ENCODE results near the gene C19orf73.

C19orf73 gene

DNA sequence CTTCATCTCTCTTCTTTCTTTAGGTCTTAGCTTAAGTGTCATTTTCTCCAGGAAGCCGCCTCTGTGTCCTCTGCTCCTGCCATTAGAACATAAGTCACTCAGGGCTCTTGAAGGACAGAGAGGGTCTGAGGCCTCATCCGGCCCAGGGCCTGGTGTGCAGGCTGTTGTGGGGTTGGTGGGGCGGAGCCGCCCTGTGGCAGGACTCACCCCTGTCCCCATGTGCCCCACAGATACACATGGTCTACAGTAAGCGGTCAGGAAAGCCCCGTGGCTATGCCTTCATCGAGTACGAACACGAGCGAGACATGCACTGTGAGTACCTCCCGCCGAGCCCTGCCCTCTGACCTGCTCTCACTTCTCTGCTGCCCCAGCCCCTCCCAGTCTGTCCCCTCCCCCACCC lies 17.8 kb downstream of the C19orf73 start:
- no peak for DNase-seq (ENCODE audit: low spot score)

DNA sequence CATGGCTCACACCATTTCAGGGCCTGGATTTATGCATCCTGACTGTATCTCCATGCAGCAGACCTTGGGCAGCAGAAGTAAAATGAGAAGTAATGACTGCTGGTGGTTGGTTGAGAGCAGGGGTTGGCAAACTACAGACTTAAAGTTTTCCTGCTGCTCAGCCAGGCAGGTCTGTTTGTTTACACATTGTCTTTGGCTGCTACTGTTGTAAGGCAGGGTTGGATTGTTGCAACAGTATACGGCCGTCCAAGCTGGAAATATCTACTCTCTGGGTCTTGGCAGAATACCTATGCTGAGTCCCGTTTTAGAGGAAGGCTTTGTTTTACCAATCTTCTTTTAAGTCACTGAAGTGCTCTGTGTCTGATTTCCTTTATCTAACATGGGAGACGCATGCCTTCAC lies 20.1 kb downstream of the C19orf73 start:
- no peak for DNase-seq (ENCODE audit: low spot score)

DNA sequence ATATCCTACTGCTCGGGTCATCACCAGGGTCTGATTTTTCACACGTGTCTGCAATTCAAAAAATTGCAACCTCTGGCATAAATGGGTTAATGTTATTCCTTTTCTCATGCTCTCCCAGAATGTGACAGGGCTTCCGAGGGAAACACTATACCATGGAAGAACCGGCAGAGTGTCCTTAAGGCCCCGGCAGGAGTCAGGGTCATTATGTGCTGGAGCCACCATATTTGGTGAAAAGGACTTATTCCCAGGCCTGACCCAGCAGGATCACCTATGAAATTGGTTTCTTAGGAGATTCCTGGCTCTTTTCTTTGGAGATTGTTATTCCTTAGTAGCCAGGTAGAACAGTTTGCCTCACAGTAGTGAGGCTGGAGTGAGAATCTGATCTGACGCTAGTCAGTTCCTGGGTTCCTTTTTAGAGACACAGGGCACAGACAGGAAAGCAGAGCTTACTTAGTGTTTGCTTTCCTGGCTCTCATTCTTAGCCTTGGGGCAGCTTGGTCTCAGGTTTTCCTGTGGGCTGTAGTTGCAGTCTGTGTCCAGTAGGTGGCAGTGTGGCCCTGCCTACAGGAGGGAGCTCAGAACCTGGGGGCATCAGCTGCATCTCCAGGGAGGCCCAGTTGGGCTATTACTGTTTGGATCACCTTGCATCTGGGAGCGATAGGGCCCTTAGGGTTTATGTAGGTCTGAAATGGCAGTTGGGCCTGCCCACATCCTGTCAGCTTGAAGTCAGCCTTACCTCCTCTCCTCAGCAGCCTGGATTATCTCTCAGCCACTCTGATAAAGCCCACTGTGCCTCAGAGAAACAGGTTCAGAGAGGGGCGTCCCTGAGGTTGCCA lies 21.3 kb downstream of the C19orf73 start:
- peak; percentile 79 for DNase-seq (ENCODE audit: low spot score)

DNA sequence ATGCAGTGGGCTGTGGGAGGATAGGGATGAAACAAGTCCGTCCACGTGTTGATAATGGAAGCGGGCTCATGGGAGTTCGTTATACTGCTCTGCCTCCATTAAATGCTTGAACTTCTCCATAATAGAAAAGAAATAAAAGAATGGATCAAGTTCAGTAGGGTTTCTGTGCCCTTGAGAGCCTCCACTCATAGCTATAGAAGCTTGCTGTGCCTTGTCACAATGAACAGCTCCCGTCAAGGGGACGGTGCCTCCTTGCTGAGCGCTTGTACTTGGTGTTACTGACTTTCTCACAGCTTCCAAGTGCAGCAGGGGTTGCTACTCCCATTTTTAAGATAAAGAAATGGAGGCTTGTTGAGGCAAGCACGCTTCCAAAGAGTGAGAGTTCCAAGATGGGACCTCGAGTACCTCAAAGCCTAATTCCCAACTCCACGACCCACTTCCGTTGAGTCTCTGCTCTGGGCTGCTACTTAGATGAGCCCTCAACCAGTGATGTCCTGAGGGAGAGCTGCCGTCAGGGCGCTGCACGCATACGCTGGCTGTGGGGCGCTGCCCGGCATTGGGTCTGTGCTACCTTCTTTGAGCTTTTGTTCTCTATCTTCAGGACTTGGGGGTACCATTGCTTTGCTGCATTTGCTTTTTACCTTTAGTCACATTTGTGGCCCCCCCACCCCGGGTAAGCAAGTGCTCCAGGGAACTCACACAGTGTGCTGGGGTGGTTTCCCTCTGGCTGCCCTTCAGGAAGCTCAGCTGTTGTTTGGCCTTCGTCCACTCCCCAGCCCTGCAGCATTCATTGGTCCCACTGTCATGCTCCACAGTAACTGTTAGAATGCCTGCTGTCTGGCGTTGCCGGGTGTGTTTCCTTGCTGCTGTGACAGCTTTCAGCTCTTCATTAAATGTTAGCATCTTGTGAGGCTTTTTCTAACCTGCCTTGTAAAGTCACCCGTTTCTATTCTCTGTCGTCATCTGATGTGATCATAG lies 24.1 kb downstream of the C19orf73 start:
- DNase-seq (ENCODE audit: low spot score): no peak

GRCh38 chr19:49092686-49093085 lies 26.3 kb downstream of the C19orf73 start:
- DNase-seq (ENCODE audit: low spot score): no peak

GRCh38 chr19:49091391-49092038 lies 27.4 kb downstream of the C19orf73 start:
- DNase-seq (ENCODE audit: low spot score): no peak

- no peak for DNase-seq (ENCODE audit: low spot score)
These were observed 32.6 kb downstream of the C19orf73 start for GRCh38 chr19:49086296-49086695.

DNA sequence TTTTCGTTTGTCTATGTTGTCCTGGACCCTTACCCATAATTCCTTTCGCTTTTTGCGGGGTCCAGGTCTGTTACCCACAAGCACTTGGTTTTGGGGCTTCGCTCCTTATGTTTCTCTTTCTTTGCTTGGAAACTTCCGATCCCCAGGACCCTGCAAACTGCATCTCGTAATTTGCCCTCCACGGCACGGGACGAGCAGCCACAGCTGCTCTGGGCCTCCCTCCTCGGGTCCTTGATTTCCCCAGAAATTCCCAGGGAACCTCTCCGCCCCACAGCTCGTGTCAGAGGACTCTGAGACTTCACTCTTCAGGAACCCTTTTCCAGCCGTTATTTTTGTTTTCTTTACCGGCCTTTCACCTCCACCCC lies 33.1 kb downstream of the C19orf73 start:
- DNase-seq (ENCODE audit: low spot score): no peak

DNA sequence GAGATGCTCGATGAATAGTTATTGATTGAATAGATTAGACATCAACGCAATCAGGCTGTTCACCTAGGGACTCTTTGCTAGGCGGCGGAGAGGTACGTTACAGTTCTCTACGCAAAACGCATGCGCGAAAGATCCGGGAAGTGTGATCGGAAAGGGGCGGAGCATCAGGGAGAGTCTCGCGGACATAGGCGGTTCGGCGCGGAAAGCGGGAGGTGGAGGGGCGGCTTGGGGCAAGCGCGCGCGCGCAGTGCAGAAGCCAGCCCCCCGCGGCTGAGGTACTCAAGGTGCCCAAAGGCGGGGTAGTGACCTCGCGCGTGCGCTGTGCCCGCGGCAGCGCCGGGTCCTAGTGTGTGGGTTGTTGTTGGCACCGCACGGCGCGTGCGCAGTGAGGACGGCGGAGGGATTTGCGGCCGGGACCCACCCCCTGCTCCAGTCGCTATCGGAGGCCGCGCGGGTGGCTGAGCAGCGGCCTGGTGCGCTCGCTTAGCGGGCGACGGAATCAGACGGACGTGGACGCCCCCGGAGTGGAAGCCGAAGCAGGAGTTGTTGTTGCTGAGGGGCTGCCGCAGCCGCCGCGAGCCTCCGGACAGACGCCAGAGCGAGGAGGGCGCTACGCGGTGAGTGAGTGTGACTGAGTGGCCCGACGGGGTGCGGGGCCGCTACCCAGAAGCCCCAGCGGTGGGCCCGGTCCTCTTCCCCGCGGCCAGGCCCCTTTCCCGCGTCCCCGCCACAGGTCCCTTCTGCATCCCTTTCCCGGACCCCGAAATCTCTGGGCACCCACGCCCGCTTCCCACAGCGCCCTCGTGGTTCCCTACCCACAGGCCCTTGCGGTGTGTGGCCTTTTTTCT lies 33.7 kb downstream of the C19orf73 start, which contains the start of gene SNRNP70:
Gene SNRNP70, plus strand, starts transcription at position 432 of the 848 bp plus-strand sequence. CDS start 964 bp downstream, outside the sequence.
- peak; percentile 100 for DNase-seq (ENCODE audit: low spot score)

GRCh38 chr19:49084206-49085019 lies 34.5 kb downstream of the C19orf73 start:
- no peak for DNase-seq (ENCODE audit: low spot score)

DNA sequence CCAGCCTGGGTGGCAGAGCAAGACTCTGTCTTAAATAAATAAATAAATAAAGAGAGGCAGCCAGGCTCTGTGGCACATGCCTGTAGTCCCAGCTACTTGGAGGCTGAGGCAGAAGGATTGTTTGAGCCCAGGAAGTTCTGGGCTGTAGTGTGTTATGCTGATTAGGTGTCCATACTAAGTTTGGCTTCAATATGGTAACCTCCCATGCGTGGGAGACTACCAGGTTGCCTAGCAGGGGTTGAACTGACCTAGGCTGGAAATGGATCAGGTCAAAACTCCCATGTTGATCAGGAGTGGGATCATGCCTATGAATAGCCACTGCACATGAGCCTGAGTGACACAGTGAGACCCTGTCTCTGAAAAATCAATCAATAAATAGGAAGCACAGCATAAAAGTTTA lies 37.7 kb downstream of the C19orf73 start:
- no peak for DNase-seq (ENCODE audit: low spot score)

- no peak for DNase-seq (ENCODE audit: low spot score)
These were observed 38.6 kb downstream of the C19orf73 start for GRCh38 chr19:49080392-49080791.

- peak; percentile 62 for DNase-seq (ENCODE audit: low spot score)
These were observed 44.1 kb downstream of the C19orf73 start for GRCh38 chr19:49074869-49075268.

DNA sequence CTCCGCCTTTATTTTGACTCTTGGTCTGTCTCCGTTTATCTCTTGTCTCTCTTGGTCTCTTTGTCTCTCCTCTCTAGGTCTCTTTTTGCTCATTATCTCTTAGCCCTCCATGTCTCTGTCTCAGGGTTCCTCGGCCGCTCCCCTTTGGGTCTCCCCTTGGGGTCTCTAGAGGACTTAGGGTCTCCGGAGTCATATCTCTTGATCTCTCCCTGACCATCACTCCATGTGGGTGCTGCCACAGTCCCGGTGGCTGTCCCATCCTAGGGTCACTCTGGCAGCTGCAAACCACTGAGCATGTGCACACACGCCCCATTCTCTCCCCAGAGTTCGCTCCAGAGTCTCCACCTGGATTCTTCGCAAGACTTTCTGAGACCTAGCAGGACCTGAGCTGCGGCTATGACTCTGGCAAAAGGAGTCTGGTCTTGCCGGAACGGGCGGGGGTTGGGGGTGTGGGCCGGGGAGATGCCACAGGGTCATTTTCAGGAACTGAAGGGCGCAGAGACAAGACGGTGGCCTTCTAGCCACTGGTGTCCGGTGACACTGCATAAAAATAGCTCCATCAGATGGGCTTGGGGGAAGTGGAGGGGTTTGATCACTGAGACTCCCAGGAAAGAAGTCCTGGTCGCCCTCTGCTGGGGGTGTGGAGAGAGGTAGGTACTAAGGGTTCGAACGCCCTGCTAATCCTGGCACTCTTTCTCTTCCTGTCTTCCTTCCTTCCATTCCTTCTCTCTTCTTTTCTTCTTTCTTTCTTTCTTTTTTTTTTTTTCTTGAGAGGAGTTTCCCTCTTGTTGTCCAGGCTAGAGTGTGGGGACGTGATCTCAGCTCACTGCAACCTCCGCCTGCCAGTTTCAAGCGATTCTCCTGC lies 45.2 kb downstream of the C19orf73 start:
- DNase-seq (ENCODE audit: low spot score): peak; percentile 76

DNA sequence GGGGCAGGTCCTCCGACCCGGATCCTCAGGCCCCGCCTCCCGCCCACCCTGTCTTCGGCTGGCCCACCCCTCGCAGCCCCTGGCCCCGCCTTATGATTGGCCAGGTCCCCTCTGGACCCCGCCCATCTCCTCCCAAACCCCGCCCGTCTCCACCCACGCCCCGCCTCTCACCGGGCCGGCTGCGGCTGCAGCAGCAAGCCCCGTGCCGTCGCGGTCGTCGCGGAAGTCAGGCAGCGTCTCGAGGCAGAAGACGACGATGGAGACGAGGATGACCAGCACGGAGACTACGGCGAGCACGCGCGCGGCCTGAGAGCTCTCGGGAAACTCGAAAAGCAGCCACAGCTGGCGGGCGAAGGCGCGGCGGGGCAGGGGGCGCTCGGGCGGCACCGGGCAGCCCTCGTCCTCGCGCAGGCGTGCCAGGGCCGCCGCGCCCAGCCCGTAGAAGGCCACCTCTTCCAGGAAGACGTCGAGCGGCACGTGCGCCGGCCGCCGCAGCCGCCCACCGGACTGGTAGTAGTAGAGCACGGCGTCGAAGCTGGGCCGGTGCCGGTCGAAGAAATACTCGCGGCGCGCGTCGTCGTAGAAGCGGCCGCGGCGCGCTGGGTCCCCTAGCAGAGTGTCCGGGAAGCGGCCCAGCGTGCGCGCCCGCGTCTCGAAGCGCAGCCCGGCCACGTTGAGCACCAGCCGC lies 46.9 kb downstream of the C19orf73 start:
- DNase-seq (ENCODE audit: low spot score): no peak

GRCh38 chr19:49070416-49070815 lies 48.5 kb downstream of the C19orf73 start:
- DNase-seq (ENCODE audit: low spot score): no peak

DNA sequence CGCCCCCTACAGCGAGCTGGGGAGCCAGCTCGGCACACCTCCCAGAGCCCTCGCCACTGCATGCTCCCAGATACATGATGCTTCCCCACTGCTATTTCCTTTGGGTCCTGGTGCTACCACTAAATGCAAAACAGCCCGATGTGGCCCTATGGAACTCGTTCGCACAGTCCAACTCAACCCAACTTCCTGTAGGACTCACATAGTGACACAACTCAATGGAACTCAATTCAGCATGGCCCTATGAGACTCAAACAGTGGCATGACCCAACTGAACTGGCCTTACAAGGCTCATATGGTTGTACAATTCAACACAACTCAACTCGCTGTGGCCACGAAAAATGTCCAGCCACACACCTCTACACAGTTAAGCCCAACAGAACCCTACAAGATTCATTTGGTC lies 49.9 kb downstream of the C19orf73 start:
- no peak for DNase-seq (ENCODE audit: low spot score)
